ENCODE data around the gene DNAJC6.

- TF ChIP-seq EZH2 (IDR thresholded peaks at IDR 0.05; ENCODE audit: insufficient read depth, poor library complexity, severe bottlenecking), result no peak
- TF ChIP-seq EZH2phosphoT487 (IDR thresholded peaks at IDR 0.05; ENCODE audit: insufficient read depth, low read depth), result no peak
Observed at GRCh38 chr1:65443647-65444046, 134.3 kb downstream of the DNAJC6 start.
